HepG2 (cell line): ENCODE data around the gene ESPN. TPM values are rescaled to one million over a fixed set of nuclear protein-coding genes. Genes with fewer than 3 reads are reported as not detected.

Experiments
- CSRNP1 ChIP-seq: sonication (generic); formaldehyde crosslinking; IDR thresholded peaks from 2 replicates; pipeline ENCODE4 v1.8.1; 2023; ENCODE audit warnings: mild to moderate bottlenecking, missing genetic modification reagents
- HOXA9 ChIP-seq: sonication (generic); formaldehyde crosslinking; IDR thresholded peaks from 2 replicates; pipeline ENCODE4 v1.8.1; 2022; ENCODE audit warnings: missing genetic modification reagents, mild to moderate bottlenecking, moderate library complexity, borderline replicate concordance
- IKZF4 ChIP-seq: sonication (generic); formaldehyde crosslinking; IDR thresholded peaks from 2 replicates; pipeline ENCODE4 v1.5.1; 2020; ENCODE audit warnings: borderline replicate concordance, mild to moderate bottlenecking, low read depth, missing genetic modification reagents; ENCODE audit errors: not compliant biosample characterization
- IKZF5 ChIP-seq: IDR thresholded peaks from 2 replicates; pipeline ENCODE4 v1.6.1; 2018; ENCODE audit warnings: missing genetic modification reagents, mild to moderate bottlenecking, missing compliant biosample characterization
- JARID2 ChIP-seq: sonication (generic); formaldehyde crosslinking; IDR thresholded peaks from 2 replicates; pipeline ENCODE4 v1.8.1; 2023; ENCODE audit warnings: missing genetic modification reagents, inconsistent platforms; ENCODE audit not compliant: insufficient replicate concordance
- KDM4B ChIP-seq: sonication (generic); formaldehyde crosslinking; IDR thresholded peaks from 2 replicates; pipeline ENCODE4 v1.4.0; 2020; ENCODE audit warnings: missing genetic modification reagents
- PITX1 ChIP-seq: sonication (generic); formaldehyde crosslinking; IDR thresholded peaks from 2 replicates; pipeline ENCODE4 v1.5.1; 2020; ENCODE audit warnings: mild to moderate bottlenecking, missing genetic modification reagents
- SIX4 ChIP-seq: sonication (generic); formaldehyde crosslinking; IDR thresholded peaks from 2 replicates; pipeline ENCODE4 v1.4.0; 2020; ENCODE audit warnings: missing genetic modification reagents
- THAP7 ChIP-seq: sonication (generic); formaldehyde crosslinking; IDR thresholded peaks from 2 replicates; pipeline ENCODE4 v1.8.1; 2023; ENCODE audit warnings: mild to moderate bottlenecking, missing genetic modification reagents
- ZFY ChIP-seq: sonication (generic); formaldehyde crosslinking; IDR thresholded peaks from 2 replicates; pipeline ENCODE4 v1.4.0; 2020; ENCODE audit warnings: missing genetic modification reagents
- ZNF205 ChIP-seq: IDR thresholded peaks from 2 replicates; pipeline ENCODE4 v1.6.1; 2018; ENCODE audit warnings: missing biosample characterization, missing genetic modification reagents
- ZNF546 ChIP-seq: sonication (generic); formaldehyde crosslinking; conservative IDR thresholded peaks from 2 replicates; pipeline ENCODE4 v1.8.1; 2023; ENCODE audit warnings: mild to moderate bottlenecking, missing genetic modification reagents
- polyA plus RNA-seq, 8 experiments: library from polyadenylated mRNA; depleted of rRNA in 3 of 8; stranded (reverse) in 7 of 8; unstranded in 1 of 8; fragments of >200 nt; fragmentation: Illumina TruSeq in 4 of 8; extraction: Trizol in 4 of 8; gene quantifications; 2 replicates each; pipeline versions ENCODE4 v1.2.1 to v1.2.3, GENCODE V29; 2011 to 2016; ENCODE audit warnings: low read depth in 4 of 8, missing spikeins in 1 of 8, mixed read lengths in 1 of 8; ENCODE audit not compliant: insufficient read depth in 1 of 8
- total RNA-seq, 5 experiments: library from RNA; depleted of rRNA; stranded (reverse); fragments of >200 nt; fragmentation: Illumina TruSeq; extraction: Trizol; gene quantifications; 2 replicates each; pipeline ENCODE4 v1.2.3, GENCODE V29; 2016; ENCODE audit warnings: low read depth in 1 of 5
- TF ChIP-seq, protein P1 (sequence below): sonication (generic); formaldehyde crosslinking; IDR thresholded peaks from 2 replicates; pipeline ENCODE4 v1.5.0; 2020; ENCODE audit warnings: mild to moderate bottlenecking, missing genetic modification reagents, borderline replicate concordance
- TF ChIP-seq, protein P2 (sequence below): sonication (generic); formaldehyde crosslinking; IDR thresholded peaks from 2 replicates; pipeline ENCODE4 v1.4.0; 2020; ENCODE audit warnings: missing genetic modification reagents

Gene ESPN
- total and polyA plus RNA-seq, 2 of the 13 experiments (the other 11 are each of a cell fraction or from before 2014, with no cell fraction given) = 48.6 to 54.2 TPM

DNA sequence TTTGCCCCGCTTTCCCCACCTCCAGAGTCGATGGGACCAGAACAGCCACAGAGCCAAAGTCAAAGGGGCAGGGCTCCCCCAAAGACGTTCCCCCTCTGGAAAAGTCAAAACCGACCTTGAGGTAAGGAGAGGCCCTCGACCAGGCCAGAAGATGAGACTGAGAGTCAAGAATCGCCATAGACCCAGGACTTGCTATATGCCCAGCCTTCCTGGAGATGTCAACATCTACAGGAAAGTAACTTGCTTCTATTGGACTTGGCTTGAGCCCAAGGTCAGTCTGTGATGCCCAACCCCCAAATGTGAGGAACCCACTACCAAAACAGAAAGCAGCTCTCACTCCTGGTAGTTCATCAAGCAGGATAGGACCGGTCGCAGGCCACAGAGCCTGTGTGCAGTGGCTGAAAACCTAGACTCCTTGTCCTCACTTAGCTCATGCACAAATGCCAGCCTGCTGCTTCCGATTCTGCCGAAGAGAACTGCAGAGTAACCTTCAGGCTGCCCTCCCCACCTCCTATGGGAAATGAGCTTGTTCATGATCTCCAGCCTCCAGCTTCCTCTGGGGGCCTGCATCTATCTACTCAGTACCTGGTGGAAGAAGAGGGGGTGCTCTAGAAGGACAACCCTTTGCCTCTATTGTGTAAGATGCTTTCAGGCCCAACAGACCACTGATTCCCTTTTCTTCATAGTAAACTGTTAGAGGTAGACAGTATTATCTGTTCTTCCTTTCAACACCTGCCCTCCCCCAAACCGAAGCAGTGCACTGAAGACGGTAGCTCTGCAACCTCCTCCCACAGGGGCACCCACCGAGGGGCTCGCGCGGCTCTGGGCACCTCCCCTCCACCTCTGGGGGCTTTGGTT is 32.4 kb upstream of the ESPN start (continued):
- TF ChIP-seq, protein P1, sequence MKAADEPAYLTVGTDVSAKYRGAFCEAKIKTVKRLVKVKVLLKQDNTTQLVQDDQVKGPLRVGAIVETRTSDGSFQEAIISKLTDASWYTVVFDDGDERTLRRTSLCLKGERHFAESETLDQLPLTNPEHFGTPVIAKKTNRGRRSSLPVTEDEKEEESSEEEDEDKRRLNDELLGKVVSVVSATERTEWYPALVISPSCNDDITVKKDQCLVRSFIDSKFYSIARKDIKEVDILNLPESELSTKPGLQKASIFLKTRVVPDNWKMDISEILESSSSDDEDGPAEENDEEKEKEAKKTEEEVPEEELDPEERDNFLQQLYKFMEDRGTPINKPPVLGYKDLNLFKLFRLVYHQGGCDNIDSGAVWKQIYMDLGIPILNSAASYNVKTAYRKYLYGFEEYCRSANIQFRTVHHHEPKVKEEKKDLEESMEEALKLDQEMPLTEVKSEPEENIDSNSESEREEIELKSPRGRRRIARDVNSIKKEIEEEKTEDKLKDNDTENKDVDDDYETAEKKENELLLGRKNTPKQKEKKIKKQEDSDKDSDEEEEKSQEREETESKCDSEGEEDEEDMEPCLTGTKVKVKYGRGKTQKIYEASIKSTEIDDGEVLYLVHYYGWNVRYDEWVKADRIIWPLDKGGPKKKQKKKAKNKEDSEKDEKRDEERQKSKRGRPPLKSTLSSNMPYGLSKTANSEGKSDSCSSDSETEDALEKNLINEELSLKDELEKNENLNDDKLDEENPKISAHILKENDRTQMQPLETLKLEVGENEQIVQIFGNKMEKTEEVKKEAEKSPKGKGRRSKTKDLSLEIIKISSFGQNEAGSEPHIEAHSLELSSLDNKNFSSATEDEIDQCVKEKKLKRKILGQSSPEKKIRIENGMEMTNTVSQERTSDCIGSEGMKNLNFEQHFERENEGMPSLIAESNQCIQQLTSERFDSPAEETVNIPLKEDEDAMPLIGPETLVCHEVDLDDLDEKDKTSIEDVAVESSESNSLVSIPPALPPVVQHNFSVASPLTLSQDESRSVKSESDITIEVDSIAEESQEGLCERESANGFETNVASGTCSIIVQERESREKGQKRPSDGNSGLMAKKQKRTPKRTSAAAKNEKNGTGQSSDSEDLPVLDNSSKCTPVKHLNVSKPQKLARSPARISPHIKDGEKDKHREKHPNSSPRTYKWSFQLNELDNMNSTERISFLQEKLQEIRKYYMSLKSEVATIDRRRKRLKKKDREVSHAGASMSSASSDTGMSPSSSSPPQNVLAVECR (CRISPR knock-in tag) = peak; percentile 54; the same call in 1 of the 2 replicates
- TF ChIP-seq ZNF546 (CRISPR knock-in tag) (no peak), JARID2 (CRISPR knock-in tag) (no peak), HOXA9 (CRISPR knock-in tag) (no peak), IKZF4 (no peak), SIX4 (CRISPR knock-in tag) (no peak), IKZF5 (CRISPR knock-in tag) (no peak), PITX1 (CRISPR knock-in tag) (no peak), CSRNP1 (no peak), KDM4B (CRISPR knock-in tag) (no peak), ZNF205 (peak; percentile 94), ZFY (no peak), THAP7 (CRISPR knock-in tag) (no peak)
- TF ChIP-seq, protein P2, sequence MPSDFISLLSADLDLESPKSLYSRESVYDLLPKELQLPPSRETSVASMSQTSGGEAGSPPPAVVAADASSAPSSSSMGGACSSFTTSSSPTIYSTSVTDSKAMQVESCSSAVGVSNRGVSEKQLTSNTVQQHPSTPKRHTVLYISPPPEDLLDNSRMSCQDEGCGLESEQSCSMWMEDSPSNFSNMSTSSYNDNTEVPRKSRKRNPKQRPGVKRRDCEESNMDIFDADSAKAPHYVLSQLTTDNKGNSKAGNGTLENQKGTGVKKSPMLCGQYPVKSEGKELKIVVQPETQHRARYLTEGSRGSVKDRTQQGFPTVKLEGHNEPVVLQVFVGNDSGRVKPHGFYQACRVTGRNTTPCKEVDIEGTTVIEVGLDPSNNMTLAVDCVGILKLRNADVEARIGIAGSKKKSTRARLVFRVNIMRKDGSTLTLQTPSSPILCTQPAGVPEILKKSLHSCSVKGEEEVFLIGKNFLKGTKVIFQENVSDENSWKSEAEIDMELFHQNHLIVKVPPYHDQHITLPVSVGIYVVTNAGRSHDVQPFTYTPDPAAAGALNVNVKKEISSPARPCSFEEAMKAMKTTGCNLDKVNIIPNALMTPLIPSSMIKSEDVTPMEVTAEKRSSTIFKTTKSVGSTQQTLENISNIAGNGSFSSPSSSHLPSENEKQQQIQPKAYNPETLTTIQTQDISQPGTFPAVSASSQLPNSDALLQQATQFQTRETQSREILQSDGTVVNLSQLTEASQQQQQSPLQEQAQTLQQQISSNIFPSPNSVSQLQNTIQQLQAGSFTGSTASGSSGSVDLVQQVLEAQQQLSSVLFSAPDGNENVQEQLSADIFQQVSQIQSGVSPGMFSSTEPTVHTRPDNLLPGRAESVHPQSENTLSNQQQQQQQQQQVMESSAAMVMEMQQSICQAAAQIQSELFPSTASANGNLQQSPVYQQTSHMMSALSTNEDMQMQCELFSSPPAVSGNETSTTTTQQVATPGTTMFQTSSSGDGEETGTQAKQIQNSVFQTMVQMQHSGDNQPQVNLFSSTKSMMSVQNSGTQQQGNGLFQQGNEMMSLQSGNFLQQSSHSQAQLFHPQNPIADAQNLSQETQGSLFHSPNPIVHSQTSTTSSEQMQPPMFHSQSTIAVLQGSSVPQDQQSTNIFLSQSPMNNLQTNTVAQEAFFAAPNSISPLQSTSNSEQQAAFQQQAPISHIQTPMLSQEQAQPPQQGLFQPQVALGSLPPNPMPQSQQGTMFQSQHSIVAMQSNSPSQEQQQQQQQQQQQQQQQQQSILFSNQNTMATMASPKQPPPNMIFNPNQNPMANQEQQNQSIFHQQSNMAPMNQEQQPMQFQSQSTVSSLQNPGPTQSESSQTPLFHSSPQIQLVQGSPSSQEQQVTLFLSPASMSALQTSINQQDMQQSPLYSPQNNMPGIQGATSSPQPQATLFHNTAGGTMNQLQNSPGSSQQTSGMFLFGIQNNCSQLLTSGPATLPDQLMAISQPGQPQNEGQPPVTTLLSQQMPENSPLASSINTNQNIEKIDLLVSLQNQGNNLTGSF = no peak
